Measurements from ENCODE around the gene SLC35E2B.

SLC35E2B gene

DNA sequence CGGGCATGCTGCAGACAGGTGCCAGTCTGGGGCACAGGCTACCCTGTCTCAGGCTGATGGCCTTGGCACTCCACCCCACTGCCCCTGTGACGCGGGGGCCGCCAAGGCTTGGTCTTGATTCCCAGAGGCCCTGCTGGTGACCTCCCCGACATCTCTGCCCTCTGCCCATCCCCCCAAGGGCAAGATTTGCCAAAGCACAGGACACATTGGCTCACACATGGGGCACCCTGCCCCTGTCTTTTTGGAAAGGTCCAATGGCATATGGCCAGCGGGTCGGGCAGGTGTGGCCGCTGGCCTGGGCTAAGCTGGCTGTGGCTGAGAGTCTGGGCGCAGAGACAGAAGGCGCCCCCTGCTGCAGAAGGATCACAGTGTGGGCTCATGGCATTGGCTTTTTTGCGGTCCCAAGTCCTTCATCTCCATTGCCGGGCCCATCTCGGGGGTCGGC lies 72.7 kb downstream of the SLC35E2B start:
- Mint-ChIP-seq H3K27ac (ENCODE audit: low read depth) (no peak overlapping the region), H3K4me3 (no peak overlapping the region), H3K9me3 (no peaks in the 10 kb centered on the region), H3K4me1 (peaks cover 6% of the 10 kb centered on the region), H3K36me3 (ENCODE audit: insufficient read depth) (peaks cover 17% of the 10 kb centered on the region), H3K27me3 (no peaks in the 10 kb centered on the region)
- ATAC-seq (replicated peaks; ENCODE audit: extremely low read depth, poor library complexity, severe bottlenecking) (no peak), DNase-seq (ENCODE audit: low spot score in 2 of 2) (no peak)

- ATAC-seq (replicated peaks; ENCODE audit: extremely low read depth, poor library complexity, severe bottlenecking): no peak
- DNase-seq (ENCODE audit: low spot score in 2 of 2): no peak
- H3K4me1 Mint-ChIP-seq: peaks cover 20% of the 10 kb centered on the region
- H3K36me3 Mint-ChIP-seq (ENCODE audit: insufficient read depth): peaks cover 25% of the 10 kb centered on the region
- H3K4me3 Mint-ChIP-seq: no peak overlapping the region
- no peak overlapping the region for H3K27ac Mint-ChIP-seq (ENCODE audit: low read depth)
- no peaks in the 10 kb centered on the region for H3K27me3 Mint-ChIP-seq
- H3K9me3 Mint-ChIP-seq: no peaks in the 10 kb centered on the region
Observed at GRCh38 chr1:1618396-1619068, 74.1 kb downstream of the SLC35E2B start.

GRCh38 chr1:1617925-1618324 lies 74.7 kb downstream of the SLC35E2B start:
- Mint-ChIP-seq H3K36me3 (ENCODE audit: insufficient read depth) (peaks cover 25% of the 10 kb centered on the region), H3K9me3 (no peaks in the 10 kb centered on the region), H3K4me1 (peaks cover 22% of the 10 kb centered on the region), H3K27me3 (no peaks in the 10 kb centered on the region), H3K27ac (ENCODE audit: low read depth) (no peak overlapping the region), H3K4me3 (no peak overlapping the region)
- ATAC-seq (replicated peaks; ENCODE audit: extremely low read depth, poor library complexity, severe bottlenecking): no peak
- no peak for DNase-seq (ENCODE audit: low spot score in 2 of 2)

DNA sequence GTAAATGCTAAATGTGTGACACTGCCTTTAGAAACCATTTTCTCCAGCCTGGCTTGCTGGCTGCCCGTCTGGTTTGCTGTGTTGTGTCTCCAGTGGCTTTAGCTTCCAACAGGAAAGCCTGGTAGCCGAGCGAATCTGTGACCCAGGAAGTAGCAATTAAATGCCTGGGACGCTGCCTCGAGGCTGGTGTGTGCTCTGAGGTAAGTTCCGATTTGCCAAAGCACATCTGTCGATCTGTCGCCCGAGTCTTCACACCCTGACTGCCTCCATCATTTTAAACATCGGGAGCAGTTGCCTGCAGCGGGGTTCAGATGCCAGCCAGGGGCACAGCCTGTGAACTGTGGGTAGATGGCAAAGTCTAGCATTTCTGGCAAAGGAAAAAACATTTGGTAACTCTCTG lies 75.1 kb downstream of the SLC35E2B start:
- ATAC-seq (replicated peaks; ENCODE audit: extremely low read depth, poor library complexity, severe bottlenecking) (no peak), DNase-seq (ENCODE audit: low spot score in 2 of 2) (no peak)
- peaks cover 22% of the 10 kb centered on the region for H3K4me1 Mint-ChIP-seq
- H3K27me3 Mint-ChIP-seq: no peaks in the 10 kb centered on the region
- peak overlapping the region; percentile 6 for H3K27ac Mint-ChIP-seq (ENCODE audit: low read depth)
- peak overlapping the region; percentile 68 for H3K4me3 Mint-ChIP-seq
- peaks cover 25% of the 10 kb centered on the region for H3K36me3 Mint-ChIP-seq (ENCODE audit: insufficient read depth)
- H3K9me3 Mint-ChIP-seq: no peaks in the 10 kb centered on the region

GRCh38 chr1:1616838-1617237 lies 75.8 kb downstream of the SLC35E2B start:
- Mint-ChIP-seq H3K9me3 (no peaks in the 10 kb centered on the region), H3K27ac (ENCODE audit: low read depth) (peak overlapping the region; percentile 6), H3K36me3 (ENCODE audit: insufficient read depth) (peaks cover 25% of the 10 kb centered on the region), H3K4me3 (peak overlapping the region; percentile 68), H3K27me3 (no peaks in the 10 kb centered on the region), H3K4me1 (peaks cover 22% of the 10 kb centered on the region)
- ATAC-seq (replicated peaks; ENCODE audit: extremely low read depth, poor library complexity, severe bottlenecking): no peak
- no peak for DNase-seq (ENCODE audit: low spot score in 2 of 2)

DNA sequence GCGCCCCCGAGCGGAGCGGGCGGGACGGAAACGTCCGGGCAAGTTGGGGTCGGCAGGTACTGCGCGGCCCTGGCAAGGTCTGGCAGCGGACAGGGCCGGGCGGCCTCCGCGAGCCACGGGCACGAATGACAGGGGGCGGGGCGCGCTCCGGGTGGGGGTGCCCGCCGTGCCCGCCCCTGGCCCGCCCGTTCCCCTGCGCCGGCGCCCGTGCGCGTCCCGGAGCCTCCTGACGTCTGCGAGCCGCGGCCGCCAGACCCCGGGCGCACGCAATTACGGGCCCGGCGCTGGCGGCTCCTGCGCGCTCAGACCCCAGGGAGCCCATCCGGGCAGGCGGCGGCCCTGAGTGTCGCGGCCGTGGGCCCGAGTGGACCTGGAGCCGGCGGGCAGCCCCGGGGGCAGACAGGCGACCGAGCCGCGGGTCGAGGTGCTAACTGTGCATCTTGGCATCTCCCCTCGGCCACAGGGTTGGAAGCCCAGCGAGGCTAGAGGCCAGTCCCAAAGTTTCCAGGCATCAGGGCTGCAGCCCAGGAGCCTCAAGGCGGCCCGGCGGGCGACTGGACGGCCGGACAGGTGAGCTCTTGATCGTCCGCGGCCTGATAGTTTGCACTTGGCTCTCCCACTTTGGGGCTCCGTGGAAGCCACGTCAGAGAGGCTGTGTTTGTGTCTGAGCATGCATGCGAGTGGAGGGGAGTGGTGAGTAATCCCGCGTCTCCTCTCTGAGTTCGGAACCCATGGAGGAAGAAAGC lies 76.4 kb downstream of the SLC35E2B start:
- H3K27me3 Mint-ChIP-seq: no peaks in the 10 kb centered on the region
- H3K9me3 Mint-ChIP-seq: no peaks in the 10 kb centered on the region
- H3K36me3 Mint-ChIP-seq (ENCODE audit: insufficient read depth): peaks cover 25% of the 10 kb centered on the region
- H3K27ac Mint-ChIP-seq (ENCODE audit: low read depth): no peak overlapping the region
- peaks cover 22% of the 10 kb centered on the region for H3K4me1 Mint-ChIP-seq
- peak overlapping the region; percentile 68 for H3K4me3 Mint-ChIP-seq
- DNase-seq (ENCODE audit: low spot score in 2 of 2) (no peak), ATAC-seq (replicated peaks; ENCODE audit: extremely low read depth, poor library complexity, severe bottlenecking) (no peak)

GRCh38 chr1:1615256-1616044 lies 77.1 kb downstream of the SLC35E2B start, which contains the start of gene MIB2:
Gene MIB2 (plus strand): TSS chr1:1615500. CDS start chr1:1623453, 7,953 bp downstream.
- peak; percentile 87 for ATAC-seq (replicated peaks; ENCODE audit: extremely low read depth, poor library complexity, severe bottlenecking)
- Mint-ChIP-seq H3K36me3 (ENCODE audit: insufficient read depth) (peaks cover 26% of the 10 kb centered on the region), H3K4me1 (peaks cover 22% of the 10 kb centered on the region), H3K27me3 (no peaks in the 10 kb centered on the region), H3K9me3 (no peaks in the 10 kb centered on the region), H3K4me3 (peak within 1 kb of the TSS; percentile 94), H3K27ac (ENCODE audit: low read depth) (peak within 1 kb of the TSS; percentile 99)
- DNase-seq (ENCODE audit: low spot score in 2 of 2): peak; percentile 97 to 98

- H3K27ac Mint-ChIP-seq (ENCODE audit: low read depth): peak overlapping the region; percentile 99
- no peaks in the 10 kb centered on the region for H3K9me3 Mint-ChIP-seq
- ATAC-seq (replicated peaks; ENCODE audit: extremely low read depth, poor library complexity, severe bottlenecking) (peak; percentile 0), DNase-seq (ENCODE audit: low spot score in 2 of 2) (no peak)
- peaks cover 22% of the 10 kb centered on the region for H3K4me1 Mint-ChIP-seq
- H3K36me3 Mint-ChIP-seq (ENCODE audit: insufficient read depth): peaks cover 26% of the 10 kb centered on the region
- peak overlapping the region; percentile 94 for H3K4me3 Mint-ChIP-seq
- no peaks in the 10 kb centered on the region for H3K27me3 Mint-ChIP-seq
Observed at GRCh38 chr1:1614954-1615255, 77.7 kb downstream of the SLC35E2B start.

- H3K27me3 Mint-ChIP-seq: no peaks in the 10 kb centered on the region
- H3K36me3 Mint-ChIP-seq (ENCODE audit: insufficient read depth): peaks cover 26% of the 10 kb centered on the region
- H3K4me3 Mint-ChIP-seq: peak overlapping the region; percentile 94
- H3K9me3 Mint-ChIP-seq: no peaks in the 10 kb centered on the region
- ATAC-seq (replicated peaks; ENCODE audit: extremely low read depth, poor library complexity, severe bottlenecking) (peak; percentile 20), DNase-seq (ENCODE audit: low spot score in 2 of 2) (peak in 1 of 2 donors; percentile 48)
- peak overlapping the region; percentile 99 for H3K27ac Mint-ChIP-seq (ENCODE audit: low read depth)
- peaks cover 22% of the 10 kb centered on the region for H3K4me1 Mint-ChIP-seq
Observed at GRCh38 chr1:1614204-1614953, 78.2 kb downstream of the SLC35E2B start.

DNA sequence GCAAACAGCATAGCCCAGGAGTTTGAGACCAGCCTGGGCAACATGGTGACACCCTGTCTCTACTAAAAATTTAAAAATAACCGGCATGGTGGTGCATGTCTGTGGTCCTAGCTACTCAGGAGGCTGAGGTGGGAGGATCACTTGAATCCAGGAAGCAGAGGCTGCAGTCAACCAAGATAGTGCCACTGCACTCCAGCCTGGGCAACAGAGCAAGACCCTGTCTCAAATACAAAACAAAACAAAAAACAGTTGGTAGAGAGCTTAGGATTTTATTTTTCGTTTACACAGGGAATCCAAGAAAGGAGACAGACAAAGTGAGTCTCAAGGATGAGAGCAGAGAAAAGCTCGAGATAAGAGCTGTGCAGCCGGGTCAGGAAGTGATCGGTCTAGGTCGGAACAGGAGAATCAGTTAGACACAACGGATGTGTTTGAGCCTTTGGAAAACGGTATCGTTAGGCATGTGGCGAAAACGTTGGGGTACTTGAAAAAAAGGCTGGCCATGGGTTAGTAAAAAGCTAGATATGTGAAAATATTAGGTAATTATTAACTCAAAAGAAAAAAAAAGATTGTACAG lies 79.0 kb downstream of the SLC35E2B start:
- H3K4me3 Mint-ChIP-seq: peak overlapping the region; percentile 94
- H3K27ac Mint-ChIP-seq (ENCODE audit: low read depth): peak overlapping the region; percentile 99
- DNase-seq (ENCODE audit: low spot score in 2 of 2): no peak
- no peaks in the 10 kb centered on the region for H3K27me3 Mint-ChIP-seq
- H3K4me1 Mint-ChIP-seq: peaks cover 22% of the 10 kb centered on the region
- no peak for ATAC-seq (replicated peaks; ENCODE audit: extremely low read depth, poor library complexity, severe bottlenecking)
- no peaks in the 10 kb centered on the region for H3K9me3 Mint-ChIP-seq
- H3K36me3 Mint-ChIP-seq (ENCODE audit: insufficient read depth): peaks cover 26% of the 10 kb centered on the region

- Mint-ChIP-seq H3K27ac (ENCODE audit: low read depth) (no peak overlapping the region), H3K4me1 (peaks cover 24% of the 10 kb centered on the region), H3K9me3 (no peaks in the 10 kb centered on the region), H3K36me3 (ENCODE audit: insufficient read depth) (peaks cover 21% of the 10 kb centered on the region), H3K27me3 (no peaks in the 10 kb centered on the region), H3K4me3 (no peak overlapping the region)
- DNase-seq (ENCODE audit: low spot score in 2 of 2) (no peak), ATAC-seq (replicated peaks; ENCODE audit: extremely low read depth, poor library complexity, severe bottlenecking) (no peak)
Observed at GRCh38 chr1:1612104-1612400, 80.5 kb downstream of the SLC35E2B start.

DNA sequence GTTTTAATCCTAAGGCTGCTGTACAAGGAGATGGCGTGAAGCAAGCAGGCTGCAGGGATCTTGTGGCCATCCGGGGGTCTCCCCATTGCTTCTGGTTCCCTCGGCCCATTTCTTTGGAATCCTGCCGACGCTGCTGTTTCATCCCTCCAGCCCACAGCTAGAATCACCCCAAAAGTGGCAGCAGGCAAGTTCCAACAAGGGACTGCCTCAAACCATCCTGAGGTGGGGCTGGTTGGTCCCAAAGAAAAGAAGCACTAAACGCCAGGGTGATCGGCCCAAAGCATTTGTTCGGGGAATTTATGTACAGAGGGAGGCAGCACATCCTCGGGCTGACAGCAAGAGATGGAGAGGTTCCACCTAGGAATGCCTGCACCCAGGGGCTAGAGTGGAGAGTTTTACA lies 81.8 kb downstream of the SLC35E2B start:
- ATAC-seq (replicated peaks; ENCODE audit: extremely low read depth, poor library complexity, severe bottlenecking) (no peak), DNase-seq (ENCODE audit: low spot score in 2 of 2) (no peak)
- H3K9me3 Mint-ChIP-seq: no peaks in the 10 kb centered on the region
- H3K36me3 Mint-ChIP-seq (ENCODE audit: insufficient read depth): peaks cover 20% of the 10 kb centered on the region
- peaks cover 23% of the 10 kb centered on the region for H3K4me1 Mint-ChIP-seq
- no peak overlapping the region for H3K27ac Mint-ChIP-seq (ENCODE audit: low read depth)
- no peak overlapping the region for H3K4me3 Mint-ChIP-seq
- H3K27me3 Mint-ChIP-seq: no peaks in the 10 kb centered on the region

Measured in central memory CD8-positive, alpha-beta T cell (primary cell).